A673 (cell line): Measurements from ENCODE around the gene ABCC10.

Experiments used
- EZH2 ChIP-seq: fragments of 200-600 bp; sonication (generic); IDR thresholded peaks from 2 replicates; pipeline ENCODE4 v1.6.1; 2017; ENCODE audit warnings: borderline replicate concordance, low read depth, mild to moderate bottlenecking, mixed read lengths, antibody characterized with exemption, low read length; ENCODE audit not compliant: poor library complexity, severe bottlenecking
- TF ChIP-seq, protein P1 (sequence below): fragments of 300-800, 200-600 bp; sonication (generic); conservative IDR thresholded peaks from 2 replicates; pipeline ENCODE4 v1.5.1; 2017; ENCODE audit warnings: low read depth, mild to moderate bottlenecking, antibody characterized with exemption, low read length, moderate library complexity, mixed read lengths

- TF ChIP-seq, protein P1, sequence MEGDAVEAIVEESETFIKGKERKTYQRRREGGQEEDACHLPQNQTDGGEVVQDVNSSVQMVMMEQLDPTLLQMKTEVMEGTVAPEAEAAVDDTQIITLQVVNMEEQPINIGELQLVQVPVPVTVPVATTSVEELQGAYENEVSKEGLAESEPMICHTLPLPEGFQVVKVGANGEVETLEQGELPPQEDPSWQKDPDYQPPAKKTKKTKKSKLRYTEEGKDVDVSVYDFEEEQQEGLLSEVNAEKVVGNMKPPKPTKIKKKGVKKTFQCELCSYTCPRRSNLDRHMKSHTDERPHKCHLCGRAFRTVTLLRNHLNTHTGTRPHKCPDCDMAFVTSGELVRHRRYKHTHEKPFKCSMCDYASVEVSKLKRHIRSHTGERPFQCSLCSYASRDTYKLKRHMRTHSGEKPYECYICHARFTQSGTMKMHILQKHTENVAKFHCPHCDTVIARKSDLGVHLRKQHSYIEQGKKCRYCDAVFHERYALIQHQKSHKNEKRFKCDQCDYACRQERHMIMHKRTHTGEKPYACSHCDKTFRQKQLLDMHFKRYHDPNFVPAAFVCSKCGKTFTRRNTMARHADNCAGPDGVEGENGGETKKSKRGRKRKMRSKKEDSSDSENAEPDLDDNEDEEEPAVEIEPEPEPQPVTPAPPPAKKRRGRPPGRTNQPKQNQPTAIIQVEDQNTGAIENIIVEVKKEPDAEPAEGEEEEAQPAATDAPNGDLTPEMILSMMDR = no peak
- TF ChIP-seq EZH2 = no peak
Observed at GRCh38 chr6:43469947-43470346, 42.6 kb downstream of the ABCC10 start.
